DOHH2 (cell line): Measurements from ENCODE around the gene TMED7.

Experiments
- H3F3A ChIP-seq: fragments of 200-600 bp; sonication (generic), shearing (Covaris generic); 2 replicates; pipeline ENCODE4 v1.6.0; 2016; ENCODE audit warnings: antibody characterized with exemption, mild to moderate bottlenecking; ENCODE audit not compliant: control insufficient read depth, insufficient read depth
- H3K27ac ChIP-seq: fragments of 200-600 bp; sonication (generic); 2 replicates; pipeline ENCODE4 v1.5.1; 2014; ENCODE audit warnings: low read depth, mild to moderate bottlenecking, low read length, moderate library complexity
- H3K27me3 ChIP-seq: fragments of 200-600 bp; sonication (generic); 2 replicates; pipeline ENCODE4 v1.6.1; 2014; ENCODE audit warnings: mild to moderate bottlenecking, low read length, mixed read lengths; ENCODE audit not compliant: control insufficient read depth
- H3K36me3 ChIP-seq: fragments of 200-600 bp; sonication (generic); 2 replicates; pipeline ENCODE4 v1.6.1; 2014; ENCODE audit warnings: mild to moderate bottlenecking, low read length, moderate library complexity, mixed read lengths; ENCODE audit not compliant: control insufficient read depth
- H3K4me1 ChIP-seq: fragments of 200-600 bp; sonication (generic); 2 replicates; pipeline ENCODE4 v1.6.1; 2014; ENCODE audit warnings: mild to moderate bottlenecking, low read length, mixed read lengths; ENCODE audit not compliant: control insufficient read depth
- H3K4me2 ChIP-seq: fragments of 200-600 bp; sonication (generic); 2 replicates; pipeline ENCODE4 v1.6.0; 2014; ENCODE audit warnings: mild to moderate bottlenecking, low read length, moderate library complexity
- H3K4me3 ChIP-seq: fragments of 200-600 bp; sonication (generic); 2 replicates; pipeline ENCODE4 v1.5.1; 2014; ENCODE audit warnings: mild to moderate bottlenecking, low read length, mixed read lengths
- H3K79me2 ChIP-seq: fragments of 200-600 bp; sonication (generic); 2 replicates; pipeline ENCODE4 v1.6.1; 2014; ENCODE audit warnings: mild to moderate bottlenecking, low read length, mixed read lengths; ENCODE audit not compliant: control insufficient read depth
- H3K9me2 ChIP-seq: fragments of 200-600 bp; sonication (generic); replicated peaks from 2 replicates; pipeline ENCODE4 v1.6.1; 2014; ENCODE audit warnings: mild to moderate bottlenecking, low read length, mixed read lengths; ENCODE audit not compliant: control insufficient read depth
- H3K9me3 ChIP-seq: fragments of 200-600 bp; sonication (generic); 2 replicates; pipeline ENCODE4 v1.6.1; 2014; ENCODE audit warnings: antibody characterized with exemption, low read length, mixed read lengths; ENCODE audit not compliant: control insufficient read depth, insufficient read depth
- H4K20me1 ChIP-seq: fragments of 200-600 bp; sonication (generic); 2 replicates; pipeline ENCODE4 v1.6.0; 2014; ENCODE audit warnings: low read depth, mild to moderate bottlenecking, antibody characterized with exemption, low read length, moderate library complexity; ENCODE audit not compliant: control insufficient read depth, insufficient read depth
- CTCF ChIP-seq: fragments of 200-600 bp; sonication (generic); IDR thresholded peaks from one replicate; pipeline ENCODE4 v1.5.1; 2014; ENCODE audit warnings: antibody characterized with exemption, mild to moderate bottlenecking, low read depth, low read length; ENCODE audit not compliant: poor library complexity, severe bottlenecking
- EZH2phosphoT487 ChIP-seq: fragments of 200-600 bp; sonication (generic); IDR thresholded peaks from 2 replicates; pipeline ENCODE4 v1.6.1; 2017; ENCODE audit warnings: borderline replicate concordance, mild to moderate bottlenecking, antibody characterized with exemption, low read length, moderate library complexity, mixed read lengths

The TMED7 gene

GRCh38 chr5:115636008-115636407, 10.2 kb upstream of the TMED7 start:
- Histone ChIP-seq H3K4me2 (no peak overlapping the region), H3F3A (no peaks in the 10 kb centered on the region), H3K27ac (no peak overlapping the region), H3K9me3 (no peaks in the 10 kb centered on the region), H3K4me3 (no peak overlapping the region), H3K79me2 (no peaks in the 10 kb centered on the region), H3K27me3 (no peaks in the 10 kb centered on the region), H3K36me3 (no peaks in the 10 kb centered on the region), H4K20me1 (no peaks in the 10 kb centered on the region), H3K9me2 (no peaks in the 10 kb centered on the region), H3K4me1 (peaks cover 20% of the 10 kb centered on the region)
- TF ChIP-seq CTCF (no peak), EZH2phosphoT487 (no peak)

- Histone ChIP-seq H3K27ac (no peak overlapping the region), H3K27me3 (no peaks in the 10 kb centered on the region)
- TF ChIP-seq EZH2phosphoT487 (no peak), CTCF (peak; percentile 75)
Observed at GRCh38 chr5:115634343-115635132, 8.7 kb upstream of the TMED7 start.

GRCh38 chr5:115629903-115630302, 4.1 kb upstream of the TMED7 start:
- Histone ChIP-seq H3K4me2 (no peak overlapping the region), H3K27me3 (no peaks in the 10 kb centered on the region), H3K4me1 (peaks cover 23% of the 10 kb centered on the region), H3K27ac (no peak overlapping the region), H3K79me2 (peaks cover 14% of the 10 kb centered on the region), H4K20me1 (no peaks in the 10 kb centered on the region), H3K9me2 (no peaks in the 10 kb centered on the region), H3K36me3 (peaks cover 8% of the 10 kb centered on the region), H3K9me3 (peaks cover 7% of the 10 kb centered on the region; the same call in 1 of the 2 replicates), H3F3A (no peaks in the 10 kb centered on the region), H3K4me3 (no peak overlapping the region)
- no peak for TF ChIP-seq EZH2phosphoT487
- TF ChIP-seq CTCF: no peak

More at GRCh38 chr5:115634343-115635132, 8.7 kb upstream of the TMED7 start:
- Histone ChIP-seq H3K9me2 (no peaks in the 10 kb centered on the region), H4K20me1 (no peaks in the 10 kb centered on the region), H3K4me3 (peak overlapping the region; percentile 35; the same call in 1 of the 2 replicates), H3K4me2 (peak overlapping the region; percentile 52), H3K4me1 (peaks cover 20% of the 10 kb centered on the region), H3K79me2 (no peaks in the 10 kb centered on the region), H3F3A (no peaks in the 10 kb centered on the region), H3K9me3 (no peaks in the 10 kb centered on the region), H3K36me3 (no peaks in the 10 kb centered on the region)
